K562 (cell line): Measurements from ENCODE around the gene AFAP1.

Experiments used
- SFPQ ChIP-seq: fragments of 200-400 bp; formaldehyde crosslinking; IDR thresholded peaks from 2 replicates; pipeline ENCODE4 v1.6.1; 2017; ENCODE audit warnings: mild to moderate bottlenecking, low read depth, low read length, moderate library complexity
- USF1 ChIP-seq: sonication (generic); formaldehyde crosslinking; IDR thresholded peaks from 2 replicates; pipeline ENCODE4 v1.9.0; 2022; ENCODE audit warnings: mild to moderate bottlenecking, missing genetic modification reagents
- ZBTB33 ChIP-seq: sonication (generic); formaldehyde crosslinking; IDR thresholded peaks from 2 replicates; pipeline ENCODE4 v1.8.1; 2023; ENCODE audit warnings: mild to moderate bottlenecking, missing genetic modification reagents
- ZFX ChIP-seq: sonication (generic); formaldehyde crosslinking; IDR thresholded peaks from 2 replicates; pipeline ENCODE4 v1.8.0; 2022; ENCODE audit warnings: mild to moderate bottlenecking, missing genetic modification reagents, moderate library complexity

- TF ChIP-seq ZFX (CRISPR knock-in tag) (no peak), ZBTB33 (no peak), SFPQ (no peak), USF1 (CRISPR knock-in tag) (no peak)
These were observed 81.7 kb downstream of the AFAP1 start for GRCh38 chr4:7857993-7858392.
